HG03558 (cell line): ENCODE measurements around the gene SYDE1.
A peak's percentile ranks its signal among the peaks of the same experiment; 100 is the strongest.

Experiments
- ATAC-seq: cut with Tn5 transposase; IDR thresholded peaks from one replicate; pipeline ENCODE4 v1.9.1; 2021; ENCODE audit warnings: moderate number of reproducible peaks; ENCODE audit not compliant: unreplicated experiment; ENCODE audit errors: extremely low read depth

SYDE1 gene

DNA sequence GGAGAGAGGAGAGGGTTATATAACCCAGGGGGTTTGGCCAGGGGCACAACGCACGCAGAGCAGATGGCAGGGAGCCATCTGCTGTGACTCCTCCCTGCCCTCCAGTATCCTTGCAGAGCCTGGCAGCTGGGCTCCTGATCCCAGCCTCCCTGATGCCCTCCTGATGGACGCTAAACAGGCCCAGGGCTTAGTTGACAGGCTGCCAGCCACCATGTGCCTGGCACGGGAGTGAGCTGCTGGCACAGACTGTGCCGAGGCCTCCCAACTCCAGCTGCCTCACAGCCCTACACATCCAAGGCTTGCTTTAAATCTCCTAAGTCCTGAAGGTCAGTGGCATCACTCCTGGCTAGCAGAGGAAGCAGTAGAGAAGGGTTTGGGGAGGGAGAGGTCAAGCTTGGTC lies 16.7 kb downstream of the SYDE1 start:
- ATAC-seq, result no peak

DNA sequence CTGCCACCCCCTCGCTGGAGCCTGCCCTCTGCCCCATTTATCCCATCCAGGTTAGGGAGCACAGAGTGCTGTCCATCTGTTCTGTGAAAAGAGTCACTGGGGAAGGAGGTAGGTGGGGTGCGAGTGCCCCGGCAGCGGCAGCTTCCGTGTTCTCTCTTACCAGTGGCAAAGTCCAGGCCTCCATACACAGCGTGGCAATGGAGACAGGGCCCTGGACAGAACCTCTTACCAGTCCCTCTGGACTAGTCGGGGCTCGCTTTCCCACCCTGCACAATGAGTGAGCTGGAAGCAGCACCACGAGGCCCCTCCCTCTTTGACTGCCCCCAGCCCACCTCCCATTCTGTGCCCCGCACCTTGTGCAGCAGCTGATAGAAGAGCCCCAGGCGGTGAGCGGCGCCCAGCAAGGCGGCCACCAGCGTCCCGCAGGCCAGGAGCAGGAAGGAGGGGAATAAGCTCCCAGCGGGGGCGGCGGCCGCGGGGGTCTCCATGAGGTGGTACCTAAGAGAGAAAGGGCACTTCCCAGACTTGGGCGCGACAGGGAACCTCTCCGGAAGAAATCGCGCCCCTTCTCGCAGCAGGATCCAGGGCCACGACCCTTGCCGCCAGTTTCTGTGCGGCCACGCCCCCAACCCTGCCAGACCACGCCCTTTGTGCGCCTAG lies 17.5 kb downstream of the SYDE1 start:
- ATAC-seq, result peak; percentile 25

DNA sequence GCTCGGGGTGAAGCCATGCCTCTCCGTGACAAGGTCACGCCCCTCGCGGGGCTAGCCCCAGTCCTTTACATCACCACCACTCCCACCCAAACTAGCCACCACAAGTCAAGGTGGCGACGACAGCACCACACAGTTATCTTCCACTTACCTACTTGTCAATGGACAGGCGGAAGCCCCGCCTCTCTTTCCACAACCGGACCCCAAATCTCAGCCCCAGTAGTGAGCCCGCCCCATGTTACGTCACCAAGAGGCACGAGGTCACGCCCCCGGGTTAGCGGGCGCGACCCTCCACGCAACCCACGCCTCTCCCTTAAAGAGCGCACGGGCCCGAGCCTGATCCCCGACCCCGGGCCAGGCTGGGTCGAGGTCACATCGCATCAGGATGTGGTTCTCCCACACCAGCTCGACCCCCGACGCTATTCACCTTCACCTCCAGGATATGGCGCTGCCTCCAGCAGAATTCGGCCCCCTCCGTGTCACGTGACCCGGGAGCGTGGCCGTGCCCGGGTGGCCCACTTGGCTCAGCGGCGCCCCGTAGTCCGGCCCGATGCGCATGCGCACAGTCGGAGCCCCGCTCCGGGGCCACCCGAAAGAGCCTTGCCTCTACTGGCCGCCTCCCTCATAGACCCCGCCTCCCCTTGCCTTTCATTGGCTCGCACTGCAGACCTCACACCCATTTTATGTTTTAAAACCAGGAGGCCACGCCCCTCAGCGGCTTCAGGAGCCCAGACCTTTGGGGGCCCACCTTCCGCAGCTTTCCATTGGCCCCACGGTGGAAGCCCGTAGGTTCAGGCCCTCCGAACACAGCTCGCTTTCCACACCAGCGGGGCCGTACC lies 18.2 kb downstream of the SYDE1 start:
- ATAC-seq, result peak; percentile 70

DNA sequence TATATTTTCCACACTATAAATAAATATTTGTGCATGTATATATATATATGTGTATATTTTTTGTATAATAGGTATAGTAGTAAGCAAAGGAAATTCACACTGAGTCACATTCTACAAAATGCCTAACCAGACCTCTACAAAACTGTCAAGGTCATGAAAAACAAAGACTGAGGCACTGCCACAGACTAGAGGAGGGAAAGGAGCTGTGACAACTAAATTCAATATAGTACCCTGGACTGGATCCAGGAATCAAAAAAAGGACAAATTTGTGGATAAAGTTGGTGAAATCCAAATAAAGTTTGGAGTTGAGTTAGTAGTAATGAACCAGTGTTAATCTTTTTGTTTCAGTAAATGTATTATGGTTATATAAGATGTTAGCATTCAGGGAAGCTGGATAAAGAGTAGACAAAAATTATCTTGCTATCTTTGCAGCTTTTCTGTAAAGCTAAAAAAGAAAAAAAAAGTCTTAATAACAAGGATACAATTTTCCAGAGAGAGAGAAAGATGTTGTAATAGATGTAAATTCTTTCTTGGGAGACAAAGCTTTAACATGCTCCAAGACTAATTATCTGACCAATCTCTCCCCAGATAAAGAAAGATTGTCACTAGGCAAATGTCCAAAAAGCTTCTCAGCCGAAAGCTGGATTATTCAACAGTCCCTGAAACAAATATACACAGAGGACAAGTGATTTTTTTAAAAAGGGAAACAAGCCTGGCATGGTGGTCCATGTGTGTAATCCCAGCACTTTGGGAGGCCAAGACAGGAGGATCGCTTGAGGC lies 19.1 kb downstream of the SYDE1 start:
- ATAC-seq, result no peak

DNA sequence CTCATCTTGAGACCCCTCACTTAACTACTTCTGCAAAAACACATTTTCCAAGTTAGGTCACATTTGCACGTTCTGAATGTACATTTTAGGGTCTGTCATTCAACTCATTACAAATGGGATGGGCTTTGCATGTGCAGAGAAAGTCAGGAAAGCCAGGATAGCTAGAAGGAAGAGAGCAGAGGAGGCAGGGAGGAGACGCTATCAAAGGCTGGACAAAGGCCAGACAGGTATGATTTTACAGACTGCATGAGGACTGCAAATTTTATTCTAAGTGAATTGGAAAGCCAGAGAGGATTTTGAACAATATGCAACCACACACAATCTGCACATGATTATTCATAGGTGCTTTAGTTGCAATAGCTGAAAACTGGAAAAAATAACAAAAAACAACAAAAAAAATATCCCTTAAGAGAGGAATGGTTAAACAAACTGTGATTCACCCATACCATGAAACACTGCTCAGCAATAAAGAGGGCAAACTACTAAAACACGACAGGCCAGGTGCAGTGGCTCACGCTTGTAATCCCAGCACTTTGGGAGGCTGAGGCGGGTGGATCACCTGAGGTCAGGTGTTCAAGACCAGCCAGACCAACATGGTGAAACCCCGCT lies 21.1 kb downstream of the SYDE1 start:
- ATAC-seq, result no peak

DNA sequence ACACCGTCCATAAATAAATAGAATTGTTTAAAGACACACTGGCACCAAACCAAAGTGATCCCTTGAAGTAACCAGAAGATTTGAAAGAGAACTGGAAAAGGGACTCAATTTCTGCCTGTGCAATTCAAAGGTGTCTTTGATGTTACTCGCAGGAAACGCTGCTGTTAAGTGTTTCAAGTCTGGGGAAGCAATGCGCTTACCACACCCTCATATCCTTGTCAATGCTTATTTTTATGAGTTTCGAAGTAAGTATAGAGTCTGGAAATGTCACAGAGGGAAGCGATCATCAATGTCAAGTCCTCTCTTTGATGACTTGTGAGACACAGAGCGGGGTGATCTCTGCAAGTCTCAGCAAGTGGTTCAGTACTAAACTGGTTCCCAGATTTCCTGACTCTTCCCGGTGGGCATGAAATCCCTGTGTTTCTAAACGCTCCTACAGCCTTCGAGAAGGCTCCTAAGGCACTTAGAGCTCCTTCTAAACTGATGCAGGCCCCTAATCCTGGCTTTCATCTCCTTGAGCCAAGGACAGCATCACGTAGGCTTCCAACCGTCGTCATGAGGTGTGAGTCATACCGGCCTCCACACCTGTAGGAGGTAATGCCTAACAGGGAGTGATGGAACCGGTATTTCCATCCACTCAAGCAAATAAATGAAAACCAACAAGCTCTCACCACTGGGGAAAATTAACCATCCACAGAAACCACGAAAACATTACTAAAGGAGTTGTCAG lies 22.8 kb downstream of the SYDE1 start:
- ATAC-seq, result no peak

DNA sequence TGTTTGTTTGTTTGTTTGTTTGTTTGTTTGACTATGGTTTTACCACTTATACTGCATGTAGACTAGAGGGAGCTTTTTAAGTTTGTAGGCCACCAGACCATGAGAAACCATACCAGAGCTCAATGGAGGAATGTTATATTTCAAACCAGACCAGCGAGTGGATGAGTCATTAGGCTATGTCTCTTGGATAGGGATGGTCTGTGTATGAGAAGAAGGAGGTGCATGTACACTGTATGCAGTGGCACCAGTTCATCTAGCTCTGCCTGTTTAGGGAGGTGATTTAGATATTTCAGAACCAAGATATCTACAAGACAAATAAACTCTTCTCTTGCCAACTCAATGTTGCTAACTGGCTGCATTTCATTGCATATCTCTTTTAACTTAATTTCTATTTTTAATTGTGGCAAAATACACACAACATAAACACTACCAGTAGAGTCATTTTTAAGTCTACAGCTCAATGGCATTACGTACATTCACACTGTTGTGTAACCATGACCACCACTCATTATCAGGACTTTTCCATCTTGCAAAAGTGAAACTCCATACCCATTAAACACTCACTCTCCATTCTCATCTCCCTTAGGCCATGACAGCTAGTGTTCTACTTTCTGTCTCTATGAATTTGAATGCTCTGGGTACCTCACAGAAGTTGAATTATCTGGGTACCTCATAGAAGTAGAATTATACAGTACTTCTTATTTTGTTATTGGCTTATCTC lies 29.2 kb downstream of the SYDE1 start:
- ATAC-seq, result no peak

DNA sequence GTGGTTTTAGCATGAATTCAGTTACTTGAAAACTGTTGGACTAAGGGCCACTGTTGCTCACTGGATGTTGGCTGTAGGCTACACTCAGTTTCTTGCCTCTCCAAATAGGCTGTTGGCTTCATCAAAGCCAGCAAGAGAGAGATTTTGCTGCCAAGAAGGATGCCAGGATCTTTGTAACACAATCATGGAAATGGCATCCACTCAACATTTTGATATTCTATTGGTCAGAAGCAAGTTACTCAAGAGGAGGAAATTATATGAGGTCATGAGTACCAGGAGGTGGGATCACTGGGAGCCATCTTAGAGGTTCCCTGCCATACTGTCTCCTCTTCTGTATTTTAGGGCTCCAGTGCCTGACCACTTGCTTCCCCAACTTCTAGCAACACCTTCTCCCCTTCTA lies 30.6 kb downstream of the SYDE1 start:
- ATAC-seq, result no peak

DNA sequence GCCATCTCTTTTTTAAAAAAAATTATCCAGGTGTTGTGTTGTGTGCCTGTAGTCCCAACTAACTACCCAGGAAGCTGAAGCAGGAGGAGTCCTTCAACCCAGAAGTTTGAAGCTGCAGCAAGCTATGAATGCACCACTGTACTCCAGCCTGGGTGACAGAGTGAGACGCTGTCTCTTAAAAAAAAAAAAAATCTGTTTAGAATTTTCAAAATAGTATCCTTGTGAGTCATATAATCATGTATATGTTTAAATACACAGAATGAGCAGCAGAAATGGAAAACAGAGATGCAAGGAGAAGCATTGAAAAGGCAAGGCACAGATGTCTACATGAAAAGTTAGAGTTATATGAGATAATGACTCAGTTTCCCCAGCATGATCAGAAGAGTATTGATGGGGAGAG lies 31.2 kb downstream of the SYDE1 start:
- no peak for ATAC-seq

DNA sequence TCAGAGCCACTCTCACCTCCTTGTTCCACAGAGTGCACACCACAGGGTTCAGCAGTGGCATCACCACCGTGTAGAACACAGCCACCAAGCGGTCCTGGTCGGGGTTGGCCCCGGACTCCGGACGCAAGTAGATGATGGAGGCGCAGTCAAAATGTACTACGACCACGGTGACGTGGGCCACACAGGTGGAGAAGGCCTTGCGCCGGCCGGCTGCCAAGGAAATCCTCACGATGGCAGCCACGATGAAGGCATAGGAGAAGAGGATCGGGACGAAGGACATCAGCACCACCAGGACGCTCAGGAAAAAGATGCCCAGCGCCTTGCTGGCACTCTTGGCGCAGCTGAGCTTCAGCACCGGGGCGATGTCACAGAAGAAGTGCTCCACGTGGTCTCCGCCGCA lies 33.9 kb downstream of the SYDE1 start:
- no peak for ATAC-seq

DNA sequence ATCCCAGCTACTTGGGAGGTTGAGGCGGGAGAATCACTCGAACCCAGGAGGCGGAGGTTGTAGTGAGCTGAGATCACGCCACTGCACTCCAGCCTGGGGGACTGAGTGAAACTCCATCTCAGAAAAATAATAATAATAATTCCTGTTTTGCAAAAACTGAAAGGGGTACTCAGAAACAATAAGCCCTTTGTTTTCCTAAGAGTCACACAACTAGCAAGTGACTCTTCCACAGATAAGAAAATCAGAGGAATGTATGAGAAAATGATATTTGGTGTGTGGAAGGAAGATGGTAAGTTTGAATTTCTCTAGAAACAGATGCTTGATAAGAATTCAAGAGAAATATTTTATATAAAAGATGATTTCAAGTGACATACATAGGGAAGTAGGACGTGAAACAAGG lies 35.1 kb downstream of the SYDE1 start:
- ATAC-seq, result no peak

DNA sequence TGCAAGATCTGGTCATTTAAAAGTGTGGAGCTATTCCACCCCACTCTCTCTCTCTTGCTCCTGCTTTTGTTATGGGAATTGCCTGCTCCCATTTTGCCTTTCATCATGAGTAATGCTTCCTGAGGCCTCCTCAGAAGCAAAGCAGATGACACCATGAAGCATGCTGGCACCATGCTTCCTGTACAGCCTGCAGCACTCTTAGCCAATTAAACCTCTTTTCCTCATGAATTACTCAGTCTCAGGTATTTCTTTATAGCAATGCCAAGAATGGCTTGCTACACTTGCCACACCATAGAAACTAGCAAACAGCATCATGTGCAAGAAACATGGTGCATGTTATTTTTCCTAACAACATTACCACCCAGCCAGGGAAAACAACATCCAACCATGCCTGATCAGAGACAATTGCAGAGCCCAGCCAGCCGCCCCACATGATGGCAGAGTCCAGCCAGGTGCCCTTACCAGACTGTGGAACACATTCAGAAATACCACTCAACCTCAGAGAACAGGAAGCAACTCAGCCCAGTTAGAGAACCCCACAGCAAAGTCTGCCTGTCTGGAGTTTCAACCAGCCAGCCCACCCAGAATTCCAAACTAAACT lies 36.9 kb downstream of the SYDE1 start:
- ATAC-seq, result no peak

DNA sequence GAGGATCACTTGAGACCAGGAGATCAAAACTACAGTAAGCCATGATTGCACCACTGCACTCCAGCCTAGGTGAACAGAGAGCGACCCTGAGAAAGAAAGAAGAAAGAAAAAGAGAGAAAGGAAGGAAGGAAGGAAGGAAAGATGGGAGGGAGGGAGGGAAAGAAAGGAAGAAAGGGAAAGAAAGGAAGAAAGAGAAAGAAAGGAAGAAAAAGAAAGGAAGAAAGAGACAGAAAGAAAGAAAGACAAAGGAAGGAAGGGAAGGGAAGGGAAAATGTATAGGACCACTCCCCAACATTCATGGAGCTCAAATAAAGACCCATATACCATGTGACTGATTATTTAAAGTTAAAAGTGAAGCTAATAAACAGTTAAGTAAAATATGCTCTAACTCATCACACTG lies 39.9 kb downstream of the SYDE1 start:
- ATAC-seq, result no peak

DNA sequence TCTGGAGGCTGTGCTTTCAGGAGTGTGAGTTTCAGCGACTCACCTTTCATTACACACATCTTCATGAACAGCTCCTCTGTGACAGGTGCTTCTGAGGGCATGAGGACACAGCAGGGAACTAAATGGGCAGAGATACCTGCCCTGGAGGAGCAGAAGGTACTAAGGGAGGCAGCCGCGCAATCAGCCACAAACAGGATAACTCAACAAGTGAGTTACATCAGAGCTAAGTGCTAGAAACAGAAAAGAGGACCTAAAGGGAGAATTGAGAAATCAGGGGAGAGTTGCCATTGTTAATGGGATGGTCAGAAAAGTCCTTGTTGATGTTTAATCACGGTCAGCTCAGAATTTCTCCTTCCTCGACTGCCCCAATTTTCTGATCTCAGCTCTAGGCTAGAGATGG lies 42.5 kb downstream of the SYDE1 start:
- no peak for ATAC-seq

DNA sequence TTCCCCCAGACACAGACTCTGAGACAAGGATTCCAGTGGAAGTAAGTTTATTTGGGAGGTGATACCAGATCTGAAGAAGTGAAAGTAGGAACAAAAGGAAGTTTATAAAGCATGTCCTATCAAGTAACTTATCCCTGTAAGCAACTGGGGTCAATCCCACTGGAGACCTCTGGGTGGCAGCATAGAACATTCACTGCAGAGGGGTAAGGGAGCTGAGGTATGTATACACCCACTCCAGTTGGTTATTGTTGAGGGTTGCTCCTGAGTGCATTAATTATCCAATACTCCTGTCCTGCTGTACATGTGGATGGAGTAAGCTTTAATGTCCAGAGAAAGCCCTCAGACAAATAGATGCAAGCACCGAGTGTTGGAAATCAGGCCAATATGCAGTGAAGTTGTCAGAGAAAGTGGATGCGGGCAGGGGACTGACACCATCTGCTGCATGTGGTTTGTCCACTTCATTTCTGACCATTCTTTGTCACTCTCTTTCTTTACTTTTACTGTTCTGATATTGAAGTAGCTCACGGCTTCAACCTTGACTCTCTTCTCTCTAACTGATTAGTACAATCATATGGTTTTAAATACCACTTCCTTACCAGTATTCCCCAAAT lies 46.9 kb downstream of the SYDE1 start:
- ATAC-seq, result no peak

DNA sequence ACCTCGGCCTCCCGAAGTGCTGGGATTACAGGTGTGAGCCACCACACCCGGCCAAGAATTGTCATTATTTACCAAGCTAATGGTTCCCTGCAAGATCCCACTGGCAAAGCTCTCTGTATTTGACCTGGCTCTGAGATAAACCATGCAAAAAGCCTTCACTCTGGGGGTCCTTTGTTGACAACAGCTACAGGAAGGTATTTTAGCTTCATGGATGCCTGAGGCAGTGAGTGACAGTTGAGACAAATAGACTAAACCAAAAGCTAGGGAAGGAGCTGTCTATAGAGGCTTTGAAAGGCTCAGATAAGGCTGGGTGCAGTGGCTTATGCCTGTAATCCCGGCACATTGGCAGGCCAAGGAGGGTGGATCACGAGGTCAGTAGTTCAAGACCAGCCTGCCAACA lies 48.1 kb downstream of the SYDE1 start:
- no peak for ATAC-seq

DNA sequence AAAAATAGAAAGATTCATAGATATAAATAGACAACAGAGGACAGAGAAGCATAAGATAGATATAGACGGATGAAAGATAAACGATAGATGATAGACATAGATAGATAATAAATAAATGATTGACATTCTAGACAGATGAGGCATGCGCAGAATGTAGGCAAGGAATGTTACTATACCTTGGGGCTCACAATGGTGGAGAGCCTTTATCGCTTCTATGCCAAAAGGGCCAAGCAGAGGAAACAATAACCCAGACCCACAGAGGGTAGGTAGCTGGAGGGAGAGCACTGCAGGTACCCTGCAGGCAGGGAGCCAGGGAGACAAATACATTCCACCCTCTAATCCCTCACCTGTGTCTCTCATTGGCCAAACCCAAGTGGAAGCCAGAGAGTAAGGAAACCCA lies 49.2 kb downstream of the SYDE1 start:
- ATAC-seq, result no peak

DNA sequence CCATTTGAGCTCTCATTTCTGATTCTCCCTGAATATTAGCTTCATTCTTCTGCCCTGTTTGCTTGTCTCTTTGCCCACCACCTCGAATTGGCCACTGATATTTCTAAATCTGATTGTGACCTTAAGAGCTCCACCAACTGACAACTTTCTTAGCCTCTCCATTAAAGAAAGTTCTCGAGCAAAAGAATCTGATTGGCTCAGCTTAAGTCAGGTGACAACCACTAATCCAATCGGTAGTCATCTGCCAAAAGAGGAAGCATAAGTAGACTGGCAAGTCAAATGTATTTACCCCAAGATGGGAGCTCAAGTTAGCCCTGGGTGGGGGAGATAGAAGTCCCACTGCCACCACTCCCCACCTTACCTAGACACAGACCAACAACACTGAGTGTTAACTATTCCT lies 52.0 kb downstream of the SYDE1 start:
- no peak for ATAC-seq
